Heart left ventricle (tissue), 13 donors: ENCODE data around the gene ZDHHC22.

Source experiments
- POLR2A ChIP-seq, 2 donors: fragments of 450-650 bp; IDR thresholded peaks; one replicate each; pipeline ENCODE4 v1.6.1; 2017; ENCODE audit warnings: antibody characterized with exemption in 2 of 2, mild to moderate bottlenecking in 2 of 2, moderate library complexity in 2 of 2
- TF ChIP-seq, protein P1 (sequence below), 12 donors: fragments of 200-600 bp; sonication (generic) in 4 of 12; IDR thresholded peaks; one replicate each; pipeline versions ENCODE4 v1.5.0 to v1.8.0; 2018 to 2022; ENCODE audit warnings: antibody characterized with exemption in 12 of 12, mild to moderate bottlenecking in 5 of 12
- donor health status: ischemic (EF 13 %, LVEDD 7.1; RV severe dilation, severe dysfunction).
- donor health status: DM: no; HTN: yes; CAD: no.
- donor health status: DM: no; HTN: no; CAD: no.
- donor health status: ischemic (EF 25% LVEDD 6.9; RV normal size, moderate dysfunction).
- donor health status: ischemic (EF 25% LVEDD 5.7; RV mildly dilated, moderate dysfunction).
- donor health status: ischemic (EF 35%, LVEDD 5.7; RV mildly dilated, moderate dysfunction).
- donor health status: nonischemic (EF 11% LVEDD 7.7; RV severe dilation, severe dysfunction).
- donor health status: DM: yes; HTN: yes; CAD: no.
- donor health status: PGD.
- donor health status: ischemic (EF 29% LVEDD 5.4; RV normal size, mild dysfunction).
- donor health status: nonischemic (EF 23%, LVEDD 6.1; RV moderate dilation, normal function).

DNA sequence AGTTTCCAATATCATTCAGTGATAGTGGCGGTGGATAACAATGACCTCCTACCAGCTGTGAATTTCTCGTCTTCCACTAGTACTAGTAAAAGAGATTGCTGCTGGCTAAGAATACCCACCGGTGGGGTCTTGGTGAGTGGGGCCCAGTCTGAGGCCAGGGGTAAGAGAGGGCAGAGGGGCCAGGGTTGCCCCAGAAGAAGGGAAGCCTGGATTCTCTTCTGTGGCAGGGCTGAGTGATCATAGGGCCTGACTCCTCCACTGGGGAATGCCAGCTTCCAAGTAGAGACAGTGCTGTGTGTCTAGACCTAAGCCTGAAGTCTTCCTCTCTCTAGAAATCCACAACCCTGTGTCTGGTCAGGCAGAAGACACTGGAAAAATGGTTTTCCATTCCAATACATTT lies 34.3 kb upstream of the ZDHHC22 start:
- TF ChIP-seq, protein P1, sequence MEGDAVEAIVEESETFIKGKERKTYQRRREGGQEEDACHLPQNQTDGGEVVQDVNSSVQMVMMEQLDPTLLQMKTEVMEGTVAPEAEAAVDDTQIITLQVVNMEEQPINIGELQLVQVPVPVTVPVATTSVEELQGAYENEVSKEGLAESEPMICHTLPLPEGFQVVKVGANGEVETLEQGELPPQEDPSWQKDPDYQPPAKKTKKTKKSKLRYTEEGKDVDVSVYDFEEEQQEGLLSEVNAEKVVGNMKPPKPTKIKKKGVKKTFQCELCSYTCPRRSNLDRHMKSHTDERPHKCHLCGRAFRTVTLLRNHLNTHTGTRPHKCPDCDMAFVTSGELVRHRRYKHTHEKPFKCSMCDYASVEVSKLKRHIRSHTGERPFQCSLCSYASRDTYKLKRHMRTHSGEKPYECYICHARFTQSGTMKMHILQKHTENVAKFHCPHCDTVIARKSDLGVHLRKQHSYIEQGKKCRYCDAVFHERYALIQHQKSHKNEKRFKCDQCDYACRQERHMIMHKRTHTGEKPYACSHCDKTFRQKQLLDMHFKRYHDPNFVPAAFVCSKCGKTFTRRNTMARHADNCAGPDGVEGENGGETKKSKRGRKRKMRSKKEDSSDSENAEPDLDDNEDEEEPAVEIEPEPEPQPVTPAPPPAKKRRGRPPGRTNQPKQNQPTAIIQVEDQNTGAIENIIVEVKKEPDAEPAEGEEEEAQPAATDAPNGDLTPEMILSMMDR (IDR thresholded peaks at IDR 0.05): no peak
- no peak for TF ChIP-seq POLR2A (IDR thresholded peaks at IDR 0.05)
